ENCODE measurements around the gene SMURF2.

Gene SMURF2

DNA sequence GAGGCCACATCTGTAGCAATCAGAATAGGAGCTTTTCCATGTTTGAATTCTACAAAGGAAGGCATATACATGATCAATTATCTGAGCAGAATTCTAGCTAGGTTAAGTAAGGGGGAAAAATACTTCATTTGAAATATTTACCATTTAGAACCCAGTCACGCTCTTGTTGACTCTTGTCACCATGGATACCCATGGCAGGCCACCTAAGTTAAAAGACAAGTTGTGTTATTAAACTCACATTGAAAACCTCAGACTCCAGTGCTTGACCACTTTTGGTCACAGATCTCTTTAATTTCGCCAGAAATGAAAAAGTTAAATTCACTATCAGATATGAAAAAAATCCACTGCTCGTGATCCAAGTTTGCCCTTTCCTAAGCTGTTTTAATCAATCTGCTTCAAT lies 160.1 kb downstream of the SMURF2 start:
- no peak for DNase-seq (ENCODE audit: low spot score)

DNA sequence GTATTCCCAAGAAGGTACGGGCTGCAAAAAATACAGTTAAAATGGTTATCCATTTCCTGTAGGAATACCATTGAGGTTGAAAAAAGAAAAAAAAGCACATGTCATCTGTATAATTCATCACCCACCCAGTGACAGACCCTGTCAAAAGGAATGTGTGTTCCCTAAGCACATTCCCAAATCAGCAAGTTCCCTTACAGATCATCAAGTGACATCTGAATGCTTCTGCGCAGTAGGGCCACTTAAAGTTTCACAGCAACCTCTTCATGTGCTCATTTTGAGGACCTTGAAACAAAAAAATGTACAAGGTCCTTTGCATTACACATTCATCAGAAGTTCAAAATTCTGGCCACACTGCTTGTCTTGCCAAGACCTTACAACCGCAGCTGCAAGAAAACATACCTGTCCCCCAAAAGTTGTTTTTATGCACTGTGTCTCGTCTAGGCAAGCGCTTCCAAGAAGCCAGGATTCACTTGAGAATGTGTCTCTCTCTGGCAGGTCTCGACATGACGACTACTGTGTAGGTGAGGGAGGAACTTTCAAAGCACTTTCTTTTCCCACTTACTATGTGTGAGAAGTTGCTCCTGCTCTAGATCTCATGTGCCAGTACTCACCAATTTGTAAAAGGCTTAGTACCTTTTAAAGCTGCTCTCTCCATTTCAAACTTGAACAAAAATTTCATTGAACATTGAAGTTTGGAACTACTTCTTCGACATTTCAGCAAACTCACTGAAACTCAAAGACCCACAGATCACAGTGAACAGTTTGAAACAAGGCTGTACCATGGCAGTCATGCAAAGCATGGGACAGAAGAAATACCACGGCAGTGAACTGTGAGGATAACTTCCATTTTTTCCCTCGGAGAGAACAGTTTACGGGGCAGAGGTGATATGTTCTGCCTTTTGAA lies 161.0 kb downstream of the SMURF2 start:
- no peak for DNase-seq (ENCODE audit: low spot score)

DNA sequence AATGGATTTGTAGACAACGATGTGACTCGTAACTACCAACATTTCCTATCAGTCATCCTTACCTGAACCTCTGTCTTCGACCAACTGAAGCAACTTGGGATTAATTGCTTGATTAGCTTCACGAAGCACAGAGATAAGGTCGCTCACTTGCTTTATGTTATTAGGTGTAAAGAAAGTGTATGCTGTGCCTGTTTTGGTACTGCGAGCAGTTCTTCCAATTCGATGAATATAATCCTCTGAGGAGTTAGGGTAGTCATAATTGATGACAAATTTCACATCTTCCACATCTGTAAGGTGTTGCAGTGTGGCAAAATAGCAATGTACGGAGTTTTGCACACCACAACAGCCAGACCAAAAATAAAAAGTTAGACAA lies 161.6 kb downstream of the SMURF2 start:
- no peak for DNase-seq (ENCODE audit: low spot score)

DNA sequence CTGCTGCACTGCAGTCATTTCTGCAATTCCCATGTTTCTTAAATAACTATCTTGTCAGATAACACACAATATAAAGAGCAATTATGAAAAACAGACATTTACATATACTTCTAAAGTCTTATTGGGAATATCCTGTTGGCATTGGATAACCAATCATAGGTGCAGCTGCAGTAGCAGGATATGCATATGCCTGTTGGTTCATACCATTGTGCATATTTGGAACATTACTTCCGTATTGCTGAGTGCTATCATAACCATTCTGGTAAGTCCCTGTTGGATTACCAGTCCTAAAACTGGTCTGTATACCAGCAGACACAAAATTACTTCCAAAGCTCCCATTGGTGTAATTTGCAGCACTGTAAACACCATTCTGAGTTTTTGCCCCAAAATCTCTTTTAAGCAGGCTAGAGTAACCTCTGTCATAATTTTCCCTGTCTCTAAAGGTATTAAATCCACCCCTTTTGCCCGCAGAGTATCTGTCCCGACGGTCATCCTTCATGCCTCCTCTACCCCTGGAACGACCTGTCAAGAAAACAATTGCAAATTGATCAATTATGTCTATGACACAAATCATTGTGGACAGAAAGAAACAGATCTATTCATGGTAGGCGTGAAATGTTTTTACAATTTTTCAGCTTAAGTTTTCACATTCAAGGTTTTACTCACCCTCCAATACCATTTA lies 162.2 kb downstream of the SMURF2 start:
- no peak for DNase-seq (ENCODE audit: low spot score)

DNA sequence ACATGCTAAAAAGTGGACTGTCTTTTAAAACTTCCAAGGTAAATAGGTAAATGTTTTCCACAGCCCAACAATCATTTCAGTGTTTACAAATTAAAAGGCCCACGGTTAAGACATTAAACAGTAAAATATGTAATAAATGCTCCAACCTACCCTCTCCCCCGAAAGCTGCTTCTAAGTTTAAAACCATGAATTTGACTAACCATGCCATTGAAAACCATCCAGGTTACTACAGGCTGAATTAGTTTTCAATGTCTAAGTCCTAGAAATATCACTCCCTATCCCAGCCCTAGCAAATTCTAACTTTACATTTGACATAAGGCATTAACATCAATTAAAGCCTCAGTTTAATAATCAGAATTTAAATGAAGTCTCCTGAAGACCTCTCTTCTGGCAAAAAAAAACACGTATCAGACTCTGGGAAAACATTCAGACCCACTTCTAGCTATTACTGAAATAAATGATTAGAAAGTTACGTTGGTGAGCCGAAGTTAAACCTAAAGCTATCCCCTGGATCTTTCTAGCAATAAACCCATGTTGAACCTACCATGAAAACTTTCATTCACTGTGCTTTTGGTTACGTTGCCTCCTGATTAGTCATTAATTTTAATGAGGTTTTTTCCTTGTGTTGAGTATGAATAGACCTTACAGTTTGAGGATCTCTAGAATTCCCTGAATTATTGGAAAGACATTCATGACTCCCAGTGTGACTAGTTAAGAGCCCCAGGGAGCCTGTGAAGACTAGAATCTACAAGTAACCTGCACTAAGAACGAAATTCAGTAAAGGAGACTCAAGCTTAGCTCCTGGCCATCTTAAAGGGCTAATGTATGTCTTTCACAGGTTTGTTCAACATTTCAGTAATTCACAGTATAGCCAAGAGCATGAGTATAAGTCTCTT lies 163.6 kb downstream of the SMURF2 start:
- no peak for DNase-seq (ENCODE audit: low spot score)

DNA sequence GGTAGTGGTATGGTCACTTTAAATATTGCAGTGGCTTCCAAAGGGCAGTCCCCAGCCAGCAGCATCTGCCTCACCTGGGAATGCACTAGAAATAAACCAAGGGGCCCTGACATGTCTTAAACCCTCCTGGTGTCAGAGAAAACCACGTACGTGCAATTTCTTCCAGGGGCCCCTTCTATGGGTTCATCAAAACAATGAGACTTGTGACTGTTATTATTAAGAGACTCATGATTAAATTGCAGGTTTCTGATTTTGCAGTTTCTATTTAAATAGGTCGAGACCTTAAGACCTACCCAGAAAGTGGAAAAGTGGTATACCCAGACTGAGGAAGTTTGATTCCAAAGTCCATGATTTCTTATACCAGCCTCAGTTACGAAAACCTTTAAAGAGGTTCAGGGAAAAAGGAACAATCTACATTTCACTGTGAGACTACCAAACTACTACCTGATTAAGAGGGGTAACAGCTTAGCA lies 164.5 kb downstream of the SMURF2 start:
- no peak for DNase-seq (ENCODE audit: low spot score)

DNA sequence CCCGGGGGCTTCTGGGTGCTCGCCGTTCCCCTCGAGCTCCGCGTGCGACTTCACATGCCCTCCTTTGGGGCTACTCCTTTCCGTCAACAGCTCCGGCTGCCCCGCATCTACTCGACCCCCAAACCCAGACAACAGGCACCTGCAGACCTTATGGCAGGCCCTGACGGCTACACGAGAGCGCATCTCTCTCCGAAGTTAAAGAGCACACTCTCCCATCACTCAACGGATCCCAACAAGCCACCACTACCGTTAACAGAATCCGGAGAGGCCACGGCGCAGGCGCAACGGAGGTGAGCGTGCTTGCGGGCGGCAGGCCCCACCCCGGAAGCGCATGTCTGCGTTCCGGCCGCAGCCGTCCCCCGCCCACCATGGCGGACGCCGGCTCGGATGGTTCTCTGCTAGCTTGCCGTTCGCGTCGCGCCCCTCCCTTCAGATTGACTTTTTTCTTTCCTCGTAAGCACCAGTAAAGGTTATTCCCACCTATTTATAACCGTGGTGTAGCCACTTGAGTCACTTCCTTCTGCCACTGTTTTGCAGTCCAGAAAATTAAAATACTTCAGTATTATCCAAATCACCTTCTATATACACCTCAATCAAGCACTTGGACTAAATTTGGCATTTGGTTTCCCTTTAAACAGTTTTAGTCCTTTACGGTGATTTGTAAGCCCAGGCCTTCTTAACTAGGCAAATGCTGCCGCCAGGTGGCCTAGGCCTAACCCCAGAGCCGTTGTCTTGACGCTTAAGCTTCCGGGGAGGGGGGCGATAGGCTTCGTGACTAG lies 165.1 kb downstream of the SMURF2 start, which contains the start of gene POLG2:
TSS of gene POLG2 (minus strand) at position 269 of the 779 bp plus-strand sequence. CDS start at position 183, 86 bp downstream.
- DNase-seq (ENCODE audit: low spot score): peak; percentile 98

DNA sequence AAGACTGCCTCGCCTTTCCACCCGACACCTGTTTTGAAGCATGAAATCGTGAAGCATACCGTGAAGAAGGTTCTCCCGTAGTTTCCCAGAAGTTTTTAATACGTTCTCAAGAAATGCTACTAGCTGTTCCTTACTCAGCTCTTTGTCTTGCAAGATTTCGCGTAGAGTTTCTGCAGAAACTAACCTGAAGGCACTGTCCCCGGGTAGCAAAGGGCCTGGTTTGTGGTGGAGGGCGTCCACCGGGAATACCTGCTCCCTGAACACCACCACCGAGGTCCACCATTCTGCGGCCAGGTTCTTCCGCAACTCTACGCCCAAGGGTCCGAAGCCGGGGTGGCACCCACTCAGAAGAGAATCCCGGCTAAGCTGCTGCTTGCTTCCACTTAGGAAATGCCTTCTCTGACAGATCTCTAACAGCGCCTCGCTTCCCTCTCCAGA lies 165.7 kb downstream of the SMURF2 start:
- DNase-seq (ENCODE audit: low spot score): peak; percentile 11

Measured in GM03348 (cell line).